HG03521 (cell line): ENCODE data around the gene OGFR.
"Not testable (repeated sequence)": the region's sequence is repeated elsewhere in the genome, so short reads cannot be mapped to it uniquely, and the experiment has no call there.

ENCODE experiments used
- ATAC-seq: cut with Tn5 transposase; IDR thresholded peaks from one replicate; pipeline ENCODE4 v1.9.1; 2021; ENCODE audit warnings: mild to moderate bottlenecking, moderate library complexity; ENCODE audit not compliant: unreplicated experiment

Gene OGFR

DNA sequence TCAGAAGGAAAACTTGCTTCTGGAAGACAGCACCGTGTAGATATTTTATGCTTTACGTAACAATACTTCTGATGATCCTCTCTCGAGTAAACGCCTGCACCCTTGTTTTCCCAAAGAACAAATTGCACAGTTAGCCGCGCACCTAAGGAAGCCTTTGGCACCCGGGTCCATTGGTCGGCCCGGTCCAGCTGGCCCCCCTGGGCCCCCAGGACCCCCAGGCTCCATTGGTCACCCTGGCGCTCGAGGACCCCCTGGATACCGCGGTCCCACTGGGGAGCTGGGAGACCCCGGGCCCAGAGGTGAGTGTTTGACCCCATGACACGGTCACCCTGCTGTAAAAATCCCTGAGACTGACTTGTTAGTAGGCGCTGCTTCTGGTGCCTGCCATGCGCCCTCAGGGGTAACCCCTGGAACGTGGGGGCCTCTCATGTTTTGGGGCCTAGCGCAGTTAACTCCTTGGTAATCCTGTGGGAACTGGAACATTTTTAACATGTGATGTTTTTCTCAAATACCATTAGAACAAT, 32.4 kb downstream of the OGFR start:
- ATAC-seq, result no peak

DNA sequence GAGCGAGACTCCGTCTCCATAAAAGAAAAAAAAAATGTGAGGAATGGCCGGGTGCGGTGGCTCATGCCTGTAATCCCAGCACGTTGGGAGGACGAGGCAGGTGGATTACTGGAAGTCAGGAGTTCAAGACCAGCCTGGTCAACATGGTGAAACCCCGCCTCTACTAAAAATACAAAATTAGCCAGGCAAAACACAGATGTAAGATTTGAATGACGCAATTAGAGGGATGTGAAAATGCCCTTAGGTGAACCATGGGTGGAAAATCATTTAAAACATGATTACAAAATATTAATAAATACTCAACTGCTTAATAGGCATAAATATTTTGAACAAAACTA, 33.1 kb downstream of the OGFR start:
- ATAC-seq, result no peak

DNA sequence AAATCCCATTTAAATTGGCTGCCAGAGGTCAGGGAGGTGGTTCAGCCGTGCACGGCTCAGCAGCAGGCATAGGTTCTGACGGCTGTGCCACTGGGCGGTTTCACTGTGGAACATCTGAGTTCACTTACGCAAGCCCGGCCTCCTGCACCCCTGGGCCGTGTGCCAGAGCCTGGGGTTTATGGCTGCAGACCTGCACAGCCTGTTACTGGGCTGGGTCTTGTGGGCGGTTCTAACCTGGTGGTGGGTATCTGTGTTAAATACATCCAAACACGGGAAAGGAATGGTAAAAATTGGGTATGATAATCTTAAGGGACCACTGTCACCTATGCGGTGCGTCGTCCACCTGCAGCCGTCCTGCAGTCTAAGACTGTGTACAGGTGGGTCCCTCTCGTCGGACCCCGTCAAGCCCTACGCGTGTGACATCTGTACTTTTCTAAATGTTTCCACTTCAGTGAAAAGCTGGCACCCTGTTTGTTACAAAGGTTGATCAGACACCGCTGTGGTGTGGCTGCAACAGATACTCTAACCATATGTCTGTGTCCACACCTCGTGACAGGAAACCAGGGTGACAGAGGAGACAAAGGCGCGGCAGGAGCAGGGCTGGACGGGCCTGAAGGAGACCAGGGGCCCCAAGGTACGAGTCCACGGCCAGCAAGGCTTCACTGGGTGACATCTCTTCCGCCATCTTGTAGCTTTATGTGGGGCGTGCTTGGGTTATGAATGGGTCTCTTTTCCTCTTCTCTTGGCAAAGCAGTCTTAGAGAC, 33.7 kb downstream of the OGFR start:
- ATAC-seq, result no peak

DNA sequence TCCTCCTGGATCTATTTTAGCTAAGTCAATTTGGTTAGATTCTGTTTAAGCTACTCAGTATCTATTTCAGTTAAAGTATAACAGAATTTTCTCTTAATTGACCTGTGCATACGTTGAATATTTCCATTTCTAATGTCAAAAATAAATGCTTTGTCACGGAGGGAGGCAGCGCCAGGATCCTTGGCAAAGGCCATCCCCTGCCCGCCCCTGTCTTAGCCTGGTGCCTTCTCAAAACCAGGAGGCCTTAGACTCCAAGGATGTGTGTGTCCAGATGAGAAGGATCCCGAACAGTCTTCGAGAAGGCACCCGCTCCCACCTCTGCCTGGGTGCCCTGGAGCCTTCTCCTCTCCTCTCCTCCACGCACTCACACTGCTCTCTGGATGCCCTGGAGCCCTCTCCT, 34.6 kb downstream of the OGFR start:
- no peak for ATAC-seq

DNA sequence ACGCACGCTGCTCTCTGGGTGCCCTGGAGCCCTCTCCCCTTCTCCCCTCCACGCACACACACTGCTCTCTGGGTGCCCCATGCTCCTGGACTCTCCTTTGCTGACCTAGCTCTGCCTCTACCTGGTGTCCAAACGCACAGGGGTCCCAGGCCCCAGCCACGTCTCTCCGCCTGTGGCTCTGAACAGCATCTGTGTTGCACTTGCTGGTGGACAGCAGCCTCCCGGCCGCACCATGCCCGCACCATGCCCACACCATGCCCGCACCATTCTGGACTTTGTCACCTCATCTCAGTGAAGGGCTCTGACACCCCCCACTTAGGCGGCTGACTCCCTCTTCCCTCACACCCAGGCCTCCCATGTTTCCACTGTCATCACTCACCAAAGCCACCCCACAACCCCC, 35.2 kb downstream of the OGFR start:
- no peak for ATAC-seq

DNA sequence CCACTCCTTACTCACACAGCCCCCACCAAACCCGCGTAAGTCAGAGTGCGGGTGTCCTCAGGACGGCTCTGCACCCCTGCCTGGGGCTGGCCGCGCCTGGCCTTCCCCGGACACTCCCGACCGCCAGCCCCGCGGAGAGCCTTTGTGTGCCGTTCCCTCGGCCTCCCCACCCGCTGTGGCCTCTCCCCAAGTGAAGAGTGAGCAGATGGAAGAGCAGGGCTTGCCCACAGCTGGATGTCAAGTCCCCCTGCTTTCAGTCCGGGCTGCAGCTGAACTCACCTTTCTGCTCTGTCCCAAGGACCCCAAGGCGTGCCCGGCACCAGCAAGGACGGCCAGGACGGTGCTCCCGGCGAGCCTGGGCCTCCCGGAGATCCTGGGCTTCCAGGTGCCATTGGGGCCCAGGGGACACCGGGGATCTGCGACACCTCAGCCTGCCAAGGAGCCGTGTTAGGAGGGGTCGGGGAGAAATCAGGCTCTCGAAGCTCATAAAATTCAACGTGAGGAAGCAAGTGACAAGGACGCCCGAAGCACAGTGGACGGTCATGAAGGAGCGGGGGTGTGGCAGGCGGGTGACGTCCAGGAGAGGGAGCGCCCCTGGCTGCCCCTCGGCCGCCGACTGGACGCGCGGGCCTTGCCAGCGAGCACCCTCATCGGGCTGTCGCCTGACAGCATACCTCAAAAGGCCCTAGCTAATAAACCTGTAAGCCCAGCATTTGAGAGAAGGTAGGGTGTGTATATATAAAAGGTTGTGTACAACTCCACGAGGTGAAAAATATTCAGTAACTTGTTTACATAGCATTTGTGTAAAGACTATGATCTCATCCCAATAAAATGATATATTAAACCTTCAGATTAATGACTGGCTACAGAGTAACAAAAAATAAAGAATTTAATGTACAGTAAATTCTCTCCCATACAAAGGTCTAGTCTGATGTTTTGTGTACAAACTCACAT, 35.9 kb downstream of the OGFR start:
- ATAC-seq, result no peak

DNA sequence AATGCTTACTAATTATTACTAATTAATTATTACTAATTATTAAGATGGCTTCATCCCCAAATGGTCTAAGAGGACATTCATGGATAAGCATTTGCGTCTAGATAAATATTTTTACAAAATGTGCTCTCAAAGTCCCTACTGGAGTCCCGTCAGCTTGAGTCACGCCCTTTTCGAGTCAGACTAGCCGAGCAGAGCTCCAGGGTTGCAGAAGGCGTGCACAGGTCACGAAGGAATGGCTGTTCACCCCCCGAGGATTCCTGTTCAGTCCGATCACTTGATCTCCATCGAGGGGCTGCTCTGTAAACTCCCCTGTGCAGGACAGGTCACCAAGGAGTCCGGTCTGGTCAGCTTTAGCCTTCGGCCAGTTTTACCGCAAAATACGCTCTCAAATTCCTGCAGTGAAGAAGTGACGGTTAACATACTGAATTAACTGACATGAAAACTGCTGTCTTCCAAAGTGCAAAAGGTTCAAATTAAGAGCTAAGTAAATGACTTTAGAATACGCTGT, 37.1 kb downstream of the OGFR start:
- ATAC-seq, result no peak

DNA sequence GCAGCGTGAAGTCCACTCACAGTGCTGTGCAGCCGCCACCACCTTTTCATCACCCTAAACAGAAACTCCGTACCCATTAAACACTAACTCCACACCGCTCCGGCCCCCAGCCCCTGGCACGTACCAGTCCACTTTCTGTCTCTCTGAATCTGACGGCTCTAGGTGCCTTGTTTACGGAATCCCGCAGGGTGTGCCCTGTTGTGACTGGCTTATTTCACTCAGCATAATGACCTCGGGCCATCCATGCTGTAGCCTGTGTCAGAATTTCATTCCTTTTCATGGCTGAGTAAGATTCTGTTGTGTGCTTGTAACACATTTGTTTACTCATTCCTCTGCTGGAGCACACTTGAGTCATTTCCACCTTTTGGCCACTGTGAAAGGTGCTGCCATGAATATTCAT, 39.0 kb downstream of the OGFR start:
- ATAC-seq, result no peak

DNA sequence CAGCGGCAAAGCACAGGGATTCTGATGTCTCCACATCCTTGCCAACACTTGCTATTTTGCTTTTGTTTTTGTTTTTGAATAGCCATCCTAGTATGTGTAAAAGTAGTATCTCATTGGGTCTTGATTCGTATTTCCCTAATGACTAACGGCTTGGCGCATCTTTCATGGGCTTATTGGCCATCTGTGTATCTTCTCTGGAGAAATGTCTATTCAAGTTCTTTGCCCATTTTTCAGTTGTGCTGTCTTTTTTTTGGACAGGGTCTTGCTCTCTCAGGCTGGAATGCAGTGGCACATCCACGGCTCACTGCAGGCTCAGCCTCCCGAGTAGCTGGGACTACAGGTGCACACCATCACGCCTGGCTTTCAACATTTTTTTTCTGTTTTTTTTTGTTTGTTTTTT, 39.5 kb downstream of the OGFR start:
- no peak for ATAC-seq

DNA sequence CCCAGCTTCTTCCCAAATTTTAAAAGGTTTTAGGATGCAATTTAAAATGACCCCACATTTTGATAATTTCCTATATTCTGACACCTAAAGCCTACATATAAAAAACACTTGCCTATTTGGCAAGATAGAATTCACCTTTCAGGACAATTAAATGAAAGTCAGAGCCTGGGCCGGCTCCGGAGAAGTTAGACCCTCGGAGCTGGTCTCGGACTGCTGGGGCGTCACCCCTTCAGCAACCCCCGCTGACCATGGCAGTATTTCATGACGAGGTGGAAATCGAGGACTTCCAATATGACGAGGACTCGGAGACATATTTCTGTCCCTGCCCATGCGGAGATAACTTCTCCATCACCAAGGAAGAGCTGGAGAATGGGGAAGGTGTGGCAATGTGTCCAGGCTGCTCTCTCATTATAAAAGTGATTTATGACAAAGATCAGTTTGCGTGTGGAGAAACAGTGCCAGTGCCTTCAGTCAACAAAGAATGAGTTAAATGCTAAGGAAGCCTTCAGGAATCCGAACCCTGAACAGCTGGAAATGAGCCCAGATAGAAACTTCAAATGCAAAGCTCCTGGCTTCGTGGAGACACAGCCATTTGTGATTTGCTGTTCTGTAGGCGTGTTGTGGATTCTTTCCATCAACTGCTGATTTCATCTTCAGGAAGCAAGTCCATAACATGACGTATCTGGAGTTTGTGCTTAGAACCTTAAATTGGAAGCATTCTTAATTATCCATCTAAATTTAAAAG, 41.0 kb downstream of the OGFR start:
- ATAC-seq, result no peak

DNA sequence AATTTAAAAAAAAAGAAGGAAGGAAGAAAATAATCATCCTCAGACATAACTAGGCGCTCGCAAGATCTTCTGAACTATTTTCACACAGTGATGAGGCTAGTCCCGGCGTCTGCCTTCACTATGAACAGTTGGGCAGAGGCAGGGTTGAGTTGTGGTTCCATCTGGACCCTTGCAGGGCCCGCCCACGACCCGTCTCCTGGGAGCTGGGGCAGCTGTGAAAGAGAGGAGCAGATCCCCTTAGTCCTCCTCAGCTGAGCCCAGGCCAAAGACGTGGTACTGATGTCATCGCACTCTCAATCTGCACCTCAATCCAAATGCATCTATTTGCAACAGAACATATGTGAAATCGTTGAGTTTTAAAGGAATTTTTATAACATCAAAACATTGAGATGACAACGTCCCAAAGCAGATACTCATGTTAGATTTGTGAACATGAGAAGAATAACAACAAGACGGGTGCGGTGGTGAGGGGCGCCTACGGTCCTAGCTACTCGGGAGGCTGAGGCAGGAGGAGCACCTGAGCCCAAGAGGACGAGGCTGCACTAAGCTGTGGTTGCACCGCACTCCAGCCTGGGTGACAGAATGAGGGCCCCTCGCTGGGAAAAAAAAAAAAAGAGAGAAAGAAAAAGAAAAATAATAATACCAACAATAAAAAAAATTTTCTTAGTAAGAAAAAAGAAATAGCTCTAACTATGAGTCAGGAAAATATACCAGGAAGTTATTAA, 41.7 kb downstream of the OGFR start:
- no peak for ATAC-seq

DNA sequence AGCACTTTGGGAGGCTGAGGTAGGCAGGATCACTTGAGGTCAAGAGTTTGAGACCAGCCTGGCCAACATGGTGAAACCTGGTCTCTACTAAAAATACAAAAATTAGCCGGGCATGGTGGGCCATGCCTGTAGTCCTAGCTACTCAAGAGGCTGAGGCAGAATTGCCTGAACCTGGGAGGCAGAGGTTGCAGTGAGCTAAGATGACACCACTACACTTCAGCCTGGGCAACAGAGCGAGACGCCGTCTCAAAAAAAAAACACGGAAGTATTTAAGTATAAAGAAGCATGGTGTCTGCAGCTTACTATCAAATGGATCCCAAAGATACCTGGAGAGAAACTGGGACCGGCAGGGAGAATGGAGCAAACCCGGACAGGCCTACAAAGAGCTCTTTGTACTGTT, 44.3 kb downstream of the OGFR start:
- ATAC-seq, result not testable (repeated sequence)

DNA sequence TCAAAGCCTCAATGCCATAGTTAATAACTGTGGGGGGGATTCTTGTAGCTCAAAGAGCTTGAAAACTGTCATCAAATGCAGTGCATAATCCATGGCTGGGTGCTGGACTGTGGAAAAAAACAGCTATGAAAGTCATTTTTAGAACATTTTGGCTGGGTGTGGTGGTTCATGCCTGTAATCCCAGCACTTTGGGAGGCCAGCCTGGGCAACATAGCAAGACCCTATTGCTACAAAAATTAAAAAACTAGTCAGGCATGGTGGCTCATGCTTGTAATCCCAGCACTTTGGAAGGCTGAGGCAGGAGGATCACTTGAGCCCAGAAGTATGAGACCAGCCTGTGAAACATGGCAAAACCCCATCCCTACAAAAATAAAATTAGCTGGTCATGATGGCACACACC, 44.8 kb downstream of the OGFR start:
- ATAC-seq, result no peak

DNA sequence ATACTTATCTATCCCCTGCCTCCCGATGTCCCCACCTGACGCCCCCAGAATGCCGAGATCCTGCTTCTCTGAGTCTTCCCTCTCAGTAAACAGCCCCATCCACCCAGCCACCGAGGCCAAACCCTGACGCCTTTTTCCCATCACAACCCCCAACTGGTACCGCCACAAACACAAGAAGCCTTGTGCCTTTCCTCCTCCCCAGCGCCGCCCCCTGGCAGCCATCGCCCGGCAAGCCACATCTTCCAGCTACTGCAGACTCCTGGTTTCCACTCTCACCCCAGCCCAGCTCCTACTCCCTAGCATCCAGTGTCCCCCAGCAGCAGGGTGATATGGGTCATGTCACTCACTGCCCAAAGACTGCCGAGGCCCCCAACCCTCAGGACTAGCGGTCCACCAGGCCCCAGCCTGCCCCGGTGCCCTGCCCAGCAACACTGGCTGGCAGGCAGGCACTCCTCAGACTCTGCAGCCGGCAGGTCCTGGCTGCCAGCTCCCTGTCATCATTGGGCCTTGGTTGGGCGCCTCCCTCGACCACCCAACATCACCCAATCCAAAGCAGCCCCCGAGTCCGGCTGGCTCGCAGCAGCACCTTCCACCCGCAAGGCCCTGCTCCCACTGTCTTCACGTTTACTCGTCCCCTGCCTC, 45.8 kb downstream of the OGFR start:
- ATAC-seq, result no peak

DNA sequence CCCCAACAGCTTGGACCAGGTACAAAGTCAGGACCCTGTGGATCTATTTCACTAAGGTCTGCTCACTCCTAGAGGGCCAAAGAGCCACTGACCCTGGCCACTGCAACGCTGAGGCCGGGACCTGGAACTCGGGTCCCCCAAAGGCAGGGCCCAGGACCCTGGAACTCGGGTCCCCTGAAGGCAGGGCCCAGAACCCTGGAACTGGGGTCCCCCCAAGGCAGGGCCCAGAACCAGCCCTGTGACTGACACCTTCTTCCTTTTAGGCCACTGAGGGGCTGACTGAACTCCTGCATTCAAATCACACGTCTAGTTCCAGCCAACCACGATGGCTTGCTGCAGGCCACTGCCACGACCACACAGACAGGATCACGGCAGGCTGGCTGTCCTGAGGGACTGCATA, 47.6 kb downstream of the OGFR start:
- no peak for ATAC-seq

DNA sequence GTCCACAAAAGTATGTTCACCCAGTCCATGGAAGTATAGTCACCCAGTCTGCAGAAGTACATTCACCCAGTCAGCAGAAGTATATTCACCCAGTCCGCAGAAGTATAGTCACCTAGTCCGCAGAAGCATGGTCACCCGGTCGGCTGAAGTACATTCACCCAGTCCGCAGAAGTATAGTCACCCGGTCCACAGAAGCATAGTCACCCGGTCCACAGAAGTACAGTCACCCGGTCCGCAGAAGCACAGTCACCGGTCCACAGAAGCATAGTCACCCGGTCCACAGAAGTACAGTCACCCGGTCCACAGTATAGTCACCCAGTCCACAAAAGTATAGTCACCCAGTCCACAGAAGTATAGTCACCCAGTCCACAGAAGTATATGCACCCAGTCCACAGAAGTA, 48.2 kb downstream of the OGFR start:
- ATAC-seq, result no peak

DNA sequence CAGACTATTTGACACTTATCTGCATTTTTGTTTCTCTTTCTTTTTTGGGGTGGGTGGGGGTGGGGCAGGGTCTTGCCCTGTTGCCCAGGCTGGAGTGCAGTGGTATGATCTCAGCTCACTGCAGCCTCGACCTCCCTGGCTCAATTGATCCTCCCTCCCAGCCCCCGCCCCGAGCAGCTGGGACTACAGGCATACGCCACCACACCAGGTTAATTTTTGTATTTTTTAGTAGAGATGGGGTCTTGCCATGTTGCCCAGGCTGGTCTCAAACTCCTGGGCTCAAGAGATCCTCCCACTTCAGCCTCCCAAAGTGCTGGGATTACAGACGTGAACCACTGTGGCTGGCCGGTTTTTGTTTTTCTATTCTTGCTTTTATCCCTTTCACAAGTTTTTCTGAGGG, 48.7 kb downstream of the OGFR start:
- ATAC-seq, result not testable (repeated sequence)

DNA sequence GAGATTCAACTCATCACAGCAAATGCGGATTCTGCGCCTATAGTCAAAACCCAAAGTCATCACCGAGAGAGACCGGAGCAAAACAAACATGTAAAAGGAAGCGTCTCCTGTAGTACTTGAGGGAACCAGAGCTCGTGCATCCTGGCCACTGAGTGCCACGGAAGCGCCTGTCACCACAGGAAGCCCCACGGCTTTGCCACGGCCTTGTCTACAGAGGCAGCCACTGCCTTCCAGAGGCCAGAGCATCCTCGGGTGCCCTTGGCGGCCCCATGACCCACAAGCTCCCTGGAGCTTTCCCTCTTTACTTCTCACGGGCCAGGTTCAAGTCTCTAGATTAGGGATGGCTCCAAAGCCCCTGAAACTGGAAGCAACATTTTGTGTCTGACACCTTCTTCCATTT, 49.5 kb downstream of the OGFR start:
- no peak for ATAC-seq

DNA sequence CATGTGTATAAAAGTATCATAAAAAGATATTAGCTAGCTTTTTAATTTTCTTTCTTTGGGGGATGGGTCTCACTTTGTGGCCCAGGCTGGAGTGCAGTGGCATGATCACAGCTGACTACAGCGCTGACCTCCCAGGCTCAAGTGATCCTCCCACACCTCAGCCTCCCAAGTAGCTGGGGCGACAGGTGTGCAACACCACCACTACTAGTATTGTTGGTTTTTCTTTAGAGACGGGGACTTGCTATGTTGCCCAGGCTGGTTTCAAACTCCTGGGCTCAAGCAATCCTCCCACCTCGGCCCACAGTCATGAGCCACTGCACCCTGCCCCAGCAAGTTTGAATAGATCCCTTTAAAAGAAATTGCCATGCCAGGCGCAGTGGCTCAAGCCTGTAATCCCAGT, 50.5 kb downstream of the OGFR start:
- ATAC-seq, result no peak
